ENCODE data around the gene IFIT2. TPM values are rescaled to one million over a fixed set of nuclear protein-coding genes. Genes with fewer than 3 reads are reported as not detected.
"Not testable (repeated sequence)": the region's sequence is repeated elsewhere in the genome, so short reads cannot be mapped to it uniquely, and the experiment has no call there.

The IFIT2 gene, protein sequence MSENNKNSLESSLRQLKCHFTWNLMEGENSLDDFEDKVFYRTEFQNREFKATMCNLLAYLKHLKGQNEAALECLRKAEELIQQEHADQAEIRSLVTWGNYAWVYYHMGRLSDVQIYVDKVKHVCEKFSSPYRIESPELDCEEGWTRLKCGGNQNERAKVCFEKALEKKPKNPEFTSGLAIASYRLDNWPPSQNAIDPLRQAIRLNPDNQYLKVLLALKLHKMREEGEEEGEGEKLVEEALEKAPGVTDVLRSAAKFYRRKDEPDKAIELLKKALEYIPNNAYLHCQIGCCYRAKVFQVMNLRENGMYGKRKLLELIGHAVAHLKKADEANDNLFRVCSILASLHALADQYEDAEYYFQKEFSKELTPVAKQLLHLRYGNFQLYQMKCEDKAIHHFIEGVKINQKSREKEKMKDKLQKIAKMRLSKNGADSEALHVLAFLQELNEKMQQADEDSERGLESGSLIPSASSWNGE
- total RNA-seq: 1 to 10 TPM; 1.2 to 1.3 TPM

DNA sequence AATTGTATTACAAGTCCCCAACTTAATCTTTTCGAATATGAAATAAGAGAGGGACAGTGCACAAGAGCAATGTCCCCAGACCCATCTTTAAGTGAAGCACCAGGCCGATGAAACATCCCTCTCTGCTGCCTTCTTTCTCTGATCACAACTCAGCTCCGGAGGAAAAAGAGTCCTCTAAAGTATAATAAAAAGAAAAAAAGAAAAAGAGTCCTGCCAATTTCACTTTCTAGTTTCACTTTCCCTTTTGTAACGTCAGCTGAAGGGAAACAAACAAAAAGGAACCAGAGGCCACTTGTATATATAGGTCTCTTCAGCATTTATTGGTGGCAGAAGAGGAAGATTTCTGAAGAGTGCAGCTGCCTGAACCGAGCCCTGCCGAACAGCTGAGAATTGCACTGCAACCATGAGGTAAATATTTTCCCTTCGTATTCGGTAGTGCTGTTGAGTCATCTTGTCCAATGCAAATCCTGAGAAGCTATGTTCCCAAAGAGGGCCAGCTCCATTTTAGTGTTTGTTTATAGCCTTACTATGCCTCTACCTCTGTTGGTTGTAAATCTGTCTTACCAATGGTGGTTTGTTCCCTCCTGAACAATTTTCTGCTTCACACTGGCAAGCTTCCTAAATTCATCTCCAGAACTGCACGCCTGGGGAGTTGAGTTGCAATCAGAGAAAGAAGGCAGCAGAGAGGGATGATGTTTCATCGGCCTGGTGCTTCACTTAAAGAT is at the start of gene IFIT2:
IFIT2 (plus strand) TSS at position 326 of the 725 bp plus-strand sequence; CDS start at position 404, 78 bp downstream.
- ChIA-PET CTCF (no interaction called here), POLR2A (no interaction called here)

DNA sequence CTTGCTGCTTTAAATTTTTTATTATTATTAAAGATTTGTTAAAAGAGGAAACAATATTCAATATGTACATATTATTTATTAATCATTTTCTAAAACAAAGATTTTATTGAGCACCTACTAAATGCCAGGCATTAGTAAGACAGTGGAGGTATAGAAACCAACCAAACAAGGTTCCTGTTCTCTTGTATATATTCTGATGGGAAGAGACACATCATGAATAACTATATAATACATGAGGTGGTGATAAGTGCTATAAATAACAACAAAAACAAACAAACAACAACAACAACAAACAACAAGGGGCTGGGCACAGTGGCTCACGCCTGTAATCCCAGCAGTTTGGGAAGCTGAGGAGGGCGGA is 49.6 kb upstream of the IFIT2 start:
- POLR2A ChIA-PET: interaction anchor here (1.0 kb wide), 1 partner anchor 162 kb away, joined by 4 read pairs; the partner anchor contains the start of gene IFIT5

DNA sequence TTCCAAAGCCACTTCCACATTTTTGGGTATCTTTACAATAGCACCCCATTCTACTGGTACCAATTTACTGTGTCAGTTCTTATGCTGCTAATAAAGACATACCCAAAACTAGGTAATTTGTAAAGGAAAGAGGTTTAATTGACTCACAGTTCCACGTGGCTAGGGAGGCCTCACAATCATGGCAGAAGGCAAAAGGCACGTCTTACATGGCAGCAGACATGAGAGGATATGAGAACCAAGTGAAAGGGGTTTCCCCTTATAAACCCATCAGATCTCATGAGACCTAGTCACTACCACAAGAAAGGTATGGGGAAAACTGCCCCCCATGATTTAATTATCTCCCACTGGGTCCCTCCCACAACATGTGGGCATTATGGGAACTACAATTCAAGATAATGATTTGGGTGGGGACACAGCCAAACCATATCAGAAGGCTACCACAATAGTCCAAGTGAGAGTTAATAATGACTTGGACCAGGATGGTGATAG is 46.7 kb upstream of the IFIT2 start:
- CTCF ChIA-PET, POLR2A ChIA-PET: not testable (repeated sequence)

More for the DNA sequence above, 49.6 kb upstream of the IFIT2 start:
- CTCF ChIA-PET: no interaction called here

DNA sequence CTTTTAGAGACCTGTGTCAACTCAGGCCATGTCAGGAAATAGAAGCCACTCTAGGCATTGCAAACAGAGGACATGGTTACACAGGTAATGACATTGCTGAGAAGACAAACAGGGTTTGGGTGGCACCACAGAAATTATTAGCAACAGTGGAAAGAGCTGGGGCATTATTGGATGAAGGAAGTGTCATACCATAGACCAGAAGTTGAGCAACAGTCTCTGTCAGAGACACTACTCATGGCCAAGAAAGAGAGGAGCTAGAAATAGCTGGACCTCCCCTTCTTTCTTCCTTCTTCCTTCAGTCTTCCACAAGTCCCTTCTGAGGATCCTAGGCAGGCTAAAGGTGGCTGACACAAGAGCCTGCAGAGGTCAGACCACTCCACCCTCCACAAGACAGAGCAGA is 46.1 kb upstream of the IFIT2 start:
- POLR2A ChIA-PET: no interaction called here
- CTCF ChIA-PET: no interaction called here

DNA sequence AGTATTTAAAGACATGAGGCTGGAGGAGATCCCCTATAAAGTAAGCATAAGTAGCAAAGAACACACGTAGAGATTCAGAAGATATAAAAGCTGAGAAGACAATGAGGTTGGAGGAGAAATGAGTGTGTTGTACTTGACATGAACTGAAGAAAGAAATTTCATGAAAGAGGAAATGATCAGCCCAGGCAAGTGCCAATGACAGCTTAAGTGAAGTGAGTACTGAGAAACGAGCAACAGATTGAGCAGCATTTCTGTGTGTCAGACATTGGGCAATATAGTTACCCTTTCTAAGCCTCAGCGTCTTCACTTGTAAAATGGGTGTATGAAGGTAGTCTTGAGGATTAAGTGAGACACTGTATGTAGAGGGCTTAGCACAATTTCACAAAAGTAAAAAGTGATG is 45.5 kb upstream of the IFIT2 start:
- ChIA-PET CTCF (no interaction called here), POLR2A (no interaction called here)

DNA sequence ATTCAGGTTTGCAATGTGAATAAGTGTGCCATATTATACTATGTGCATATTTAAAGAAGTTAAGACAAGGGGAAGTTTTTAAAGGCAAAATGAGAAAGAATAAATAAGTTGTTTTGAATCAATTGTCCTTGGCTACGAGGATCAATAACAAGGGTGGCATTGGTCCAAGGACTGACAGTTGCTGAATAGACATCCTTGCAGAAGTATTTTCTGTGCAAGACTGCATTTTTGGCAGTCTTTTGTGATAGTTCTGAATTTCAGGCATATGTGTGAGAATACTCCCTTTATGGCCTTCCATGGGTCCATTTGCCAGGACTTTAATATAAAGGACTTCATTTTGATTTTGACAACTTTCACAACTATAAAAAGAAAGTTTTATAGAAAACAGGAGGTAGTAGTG is 44.9 kb upstream of the IFIT2 start:
- POLR2A ChIA-PET: no interaction called here
- CTCF ChIA-PET: no interaction called here

DNA sequence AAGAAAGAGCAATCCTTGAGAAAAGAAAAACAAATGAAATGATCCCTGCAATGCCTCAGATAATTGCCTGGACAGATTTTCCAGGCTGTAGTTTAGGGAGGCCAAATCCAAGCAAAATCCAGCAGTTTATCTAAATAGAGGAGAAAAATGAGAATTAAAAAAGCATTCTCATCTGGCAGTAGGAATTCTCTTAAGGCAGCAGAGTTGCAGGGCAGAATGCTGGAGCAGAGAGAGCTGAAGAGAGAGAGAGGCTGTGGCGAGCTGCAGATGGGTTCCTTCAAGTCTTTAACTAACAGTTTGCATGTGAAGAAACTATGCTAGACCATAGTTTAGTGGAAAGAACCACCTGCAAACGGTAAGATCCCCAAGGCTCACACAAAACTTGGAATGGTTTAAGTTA is 44.3 kb upstream of the IFIT2 start:
- POLR2A ChIA-PET: no interaction called here
- CTCF ChIA-PET: no interaction called here

DNA sequence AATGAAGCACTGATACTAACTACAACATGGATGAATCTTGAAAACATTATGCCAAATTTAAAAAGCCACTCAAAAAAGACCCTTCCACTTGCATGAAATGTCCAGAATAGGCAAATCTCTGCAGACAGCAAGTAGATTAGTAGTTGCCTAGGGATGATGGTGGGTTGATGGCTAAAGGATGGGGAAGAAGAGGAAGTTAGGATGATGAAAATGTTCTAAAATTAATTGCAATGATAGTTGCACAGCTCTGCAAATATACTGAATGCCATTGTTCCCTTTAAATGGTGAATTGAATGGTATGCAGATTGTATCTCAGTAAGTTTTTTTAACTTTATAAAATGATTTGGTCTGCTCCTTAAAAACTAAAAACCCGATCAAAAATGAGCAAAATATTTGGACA is 43.0 kb upstream of the IFIT2 start:
- CTCF ChIA-PET: no interaction called here

DNA sequence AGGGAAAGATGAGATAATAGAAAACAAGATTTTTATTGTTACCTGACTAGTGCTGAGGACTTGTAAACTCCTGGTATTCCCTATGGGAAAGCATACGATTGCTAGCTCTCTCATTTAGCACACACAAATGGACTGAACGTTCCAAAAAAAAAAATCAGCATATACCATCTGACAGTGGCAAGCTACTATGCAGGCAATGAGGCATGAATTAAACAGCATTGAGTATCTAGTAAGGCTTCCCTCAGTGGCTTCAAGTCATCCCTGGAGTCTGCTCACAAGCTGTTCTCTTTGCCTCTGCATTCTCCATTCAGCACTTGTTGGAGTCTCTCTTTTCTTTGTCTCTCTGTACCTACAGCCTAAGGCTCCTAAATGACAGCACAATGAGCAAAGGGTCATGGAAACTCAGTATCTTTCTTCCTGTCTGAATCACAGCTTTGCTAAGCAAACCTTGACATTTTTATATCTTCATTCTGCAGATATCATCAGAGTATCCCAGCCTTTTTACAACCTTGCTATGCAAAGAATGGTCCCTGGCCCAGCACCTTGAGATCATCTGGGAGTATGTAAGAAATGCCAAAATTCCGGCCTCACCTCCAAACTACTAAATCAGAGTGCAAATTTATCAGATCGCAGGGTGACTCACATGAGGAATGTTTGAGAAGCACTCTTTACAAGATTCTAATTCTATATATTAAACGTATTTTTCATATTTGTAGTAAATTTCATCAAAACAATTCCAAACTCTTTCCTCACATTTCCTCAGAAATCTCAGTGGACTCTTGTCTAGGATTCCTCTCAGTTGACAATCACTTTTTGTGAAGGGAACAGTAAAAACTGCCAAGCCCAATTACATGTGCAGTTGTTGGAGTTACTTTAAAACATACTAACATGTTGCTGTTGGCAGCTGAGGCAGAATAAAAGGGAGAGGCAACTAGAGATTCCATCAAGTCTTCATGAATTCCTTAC is 39.5 kb upstream of the IFIT2 start:
- ChIA-PET CTCF (no interaction called here), POLR2A (no interaction called here)

More for the DNA sequence above, 43.0 kb upstream of the IFIT2 start:
- POLR2A ChIA-PET: no interaction called here

DNA sequence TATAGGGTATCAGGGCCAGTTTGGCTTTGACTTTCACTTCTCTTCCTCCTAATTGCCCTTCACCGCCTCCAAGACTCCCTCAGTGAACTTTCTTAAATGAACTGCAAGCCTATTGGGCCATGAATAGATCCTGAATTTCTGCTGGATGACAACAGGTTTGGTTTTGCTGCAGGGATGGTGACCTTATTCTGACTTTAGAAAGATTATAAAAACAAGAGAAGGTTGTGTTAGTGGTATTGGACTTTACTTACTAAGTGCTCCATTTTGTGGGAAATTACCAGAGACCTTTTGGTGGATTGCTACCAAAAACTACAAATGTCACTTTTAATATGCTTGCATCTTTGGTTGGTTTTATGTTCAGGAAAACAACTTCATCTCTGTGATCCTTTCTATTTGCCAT is 38.8 kb upstream of the IFIT2 start:
- POLR2A ChIA-PET: no interaction called here
- CTCF ChIA-PET: interaction anchor here (1.2 kb wide), 1 partner anchor 105 kb away, joined by 3 read pairs; no protein-coding TSS in a partner anchor

DNA sequence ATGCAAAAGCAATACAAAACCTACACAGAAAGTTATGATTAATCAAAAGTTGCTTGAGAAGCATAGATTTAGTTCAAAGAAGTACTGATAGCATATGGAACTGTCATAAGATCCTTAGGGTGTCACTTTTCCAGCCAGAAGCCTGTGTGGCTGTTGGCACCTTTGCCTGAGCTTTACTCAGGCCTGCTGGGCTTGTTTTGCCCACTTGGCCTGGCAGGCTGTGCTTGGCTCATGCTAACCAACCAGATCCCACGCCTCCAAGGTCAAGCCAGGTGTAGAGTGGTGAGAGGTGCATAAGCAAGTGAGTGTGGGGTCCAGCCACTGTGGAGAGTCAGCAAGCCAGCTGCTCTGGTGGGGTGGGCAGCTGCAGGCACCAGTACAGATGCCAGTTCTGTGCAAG is 38.3 kb upstream of the IFIT2 start:
- ChIA-PET POLR2A (interaction anchor here (0.6 kb wide), 1 partner anchor 179 kb away, joined by 3 read pairs; no protein-coding TSS in a partner anchor), CTCF (interaction anchor here (1.2 kb wide), 1 partner anchor 104 kb away, joined by 3 read pairs; no protein-coding TSS in a partner anchor)

DNA sequence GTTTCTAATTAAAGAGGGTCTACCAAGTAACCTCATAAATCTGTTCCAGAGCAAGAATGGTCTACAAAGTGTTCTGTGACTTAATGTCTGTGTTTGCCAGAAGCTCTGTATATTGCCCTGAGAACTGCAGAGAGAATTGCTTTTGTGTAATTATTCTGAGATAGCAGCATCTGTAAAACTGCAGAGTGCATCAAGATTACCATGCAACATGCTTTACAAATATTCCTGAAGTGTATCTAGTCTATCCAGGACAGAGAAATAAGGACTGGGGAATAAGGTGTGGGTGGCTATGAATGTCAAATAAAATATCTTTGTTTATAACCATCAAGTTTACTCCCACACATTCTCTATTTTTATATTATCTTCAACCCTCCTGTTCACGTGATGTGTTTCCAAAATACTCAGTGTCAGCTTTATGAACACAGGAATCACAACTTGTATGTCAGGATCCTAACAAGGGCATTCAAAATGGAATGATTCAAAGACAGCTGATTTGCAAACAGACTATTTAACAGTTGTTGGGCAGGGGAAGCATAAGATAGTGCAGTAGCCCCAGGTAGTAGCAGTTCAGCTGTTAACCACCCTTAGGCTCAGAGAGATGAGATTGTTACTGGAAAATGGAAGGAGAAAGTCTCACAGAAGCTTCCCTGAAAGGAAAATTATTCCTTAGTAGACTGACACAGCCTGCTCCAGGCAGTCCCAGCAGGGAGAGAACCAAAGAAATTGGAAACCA is 35.0 kb upstream of the IFIT2 start:
- POLR2A ChIA-PET: no interaction called here
- CTCF ChIA-PET: no interaction called here

DNA sequence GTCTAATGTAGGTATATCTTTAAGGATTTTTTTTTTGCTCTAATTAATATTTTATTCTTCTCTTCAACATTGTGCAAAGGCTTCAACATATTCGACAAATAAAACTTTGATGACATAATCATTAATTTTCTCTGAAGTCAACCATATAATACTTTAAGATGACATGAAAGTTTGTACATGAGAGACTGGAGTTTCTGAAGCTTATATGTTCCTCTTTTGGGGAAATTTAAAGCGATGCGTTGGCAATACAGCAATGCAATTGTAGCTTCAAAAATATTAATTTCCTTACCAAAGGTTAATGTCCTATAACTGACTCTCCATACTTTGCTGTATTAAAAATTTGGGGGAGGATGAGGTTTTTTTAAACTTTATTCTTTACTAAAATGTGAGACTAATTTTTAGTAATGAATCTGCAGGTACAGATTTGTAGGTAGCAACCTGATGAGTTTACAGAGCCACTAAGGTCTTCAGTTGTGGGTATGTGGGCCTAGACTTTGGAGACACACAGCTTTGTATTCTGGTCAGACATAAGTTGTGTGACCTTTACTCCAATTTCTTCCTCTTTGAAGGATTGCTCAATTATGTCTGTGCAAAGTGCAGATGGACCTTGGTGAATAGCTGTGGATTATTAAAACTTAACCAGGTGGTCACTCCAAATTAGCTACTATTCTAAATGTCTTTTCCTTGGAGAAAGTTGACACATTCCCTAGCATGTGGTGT is 32.3 kb upstream of the IFIT2 start:
- POLR2A ChIA-PET: no interaction called here
- CTCF ChIA-PET: no interaction called here

DNA sequence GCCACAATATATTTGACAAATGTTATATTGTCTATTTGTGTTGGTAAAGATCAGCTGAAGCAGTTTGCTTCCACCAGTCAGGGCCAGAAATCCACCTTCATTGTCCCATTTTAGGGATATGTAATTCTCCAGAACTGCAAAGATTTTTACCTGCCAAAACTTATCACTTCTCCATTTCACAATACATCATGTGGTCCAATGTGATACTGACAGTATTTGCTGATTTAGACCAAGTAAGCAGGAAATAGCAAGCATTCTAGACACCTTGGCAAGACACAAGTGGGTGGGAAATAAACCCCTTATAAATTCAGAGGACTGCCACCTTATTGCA is 31.7 kb upstream of the IFIT2 start:
- ChIA-PET CTCF (no interaction called here), POLR2A (no interaction called here)

DNA sequence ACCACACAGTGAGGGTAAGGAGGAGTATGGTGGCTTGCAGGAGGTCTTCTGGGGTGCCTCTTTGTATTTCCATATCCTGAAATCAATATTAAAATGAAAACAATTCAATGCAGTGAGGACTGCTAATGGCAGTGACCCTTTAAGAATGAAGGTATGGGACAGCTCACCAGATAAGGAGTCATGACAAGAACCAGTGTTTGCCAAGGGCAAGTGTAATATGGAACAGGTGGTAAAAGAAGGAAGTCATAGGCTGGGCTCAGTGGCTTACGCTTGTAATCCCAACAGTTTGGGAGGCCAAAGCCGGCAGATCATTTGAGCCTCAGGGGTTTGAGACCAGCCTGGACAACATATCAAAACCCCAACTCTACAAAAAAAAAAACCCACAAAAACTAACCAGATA is 30.3 kb upstream of the IFIT2 start:
- ChIA-PET CTCF (no interaction called here), POLR2A (no interaction called here)

DNA sequence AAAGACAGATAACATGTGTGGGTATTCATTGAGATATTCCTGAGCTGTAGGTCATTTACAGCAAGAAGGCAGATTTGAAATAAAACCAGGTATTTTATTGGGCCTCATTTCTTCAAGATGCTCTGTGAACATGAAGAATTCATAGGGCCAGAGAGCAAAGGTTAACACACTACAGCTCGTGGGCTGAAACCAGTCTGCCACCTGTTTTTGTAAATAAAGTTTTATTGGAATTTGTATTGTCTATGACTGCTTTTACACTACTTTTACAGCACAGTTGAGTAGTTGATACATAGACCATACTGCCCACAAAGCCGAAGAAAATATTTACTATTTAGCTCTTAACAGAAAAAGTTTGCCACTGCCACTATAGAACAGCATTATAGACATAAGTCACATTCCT is 28.2 kb upstream of the IFIT2 start:
- ChIA-PET POLR2A (interaction anchor here (0.5 kb wide), 1 partner anchor 119 kb away, joined by 4 read pairs; the partner anchor contains the start of gene IFIT1), CTCF (no interaction called here)

DNA sequence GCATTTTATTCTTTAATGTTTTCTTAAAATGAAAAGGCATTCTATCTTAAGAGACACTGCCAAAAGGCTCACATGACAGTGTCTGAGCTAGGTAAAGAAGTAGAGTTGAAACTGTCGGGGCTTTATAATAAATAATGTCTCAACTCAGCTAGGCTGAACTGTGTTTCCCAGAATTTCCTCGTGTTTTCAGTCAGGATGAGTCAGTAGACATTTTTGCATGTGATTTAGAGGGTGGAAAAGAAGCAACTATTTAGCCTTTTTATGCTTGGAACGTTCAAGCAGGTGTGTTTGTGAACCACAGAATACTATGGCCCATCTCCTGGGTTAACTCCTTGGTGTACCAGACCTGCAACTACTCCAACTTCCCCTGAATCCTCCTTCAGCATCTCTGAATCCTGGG is 26.9 kb upstream of the IFIT2 start:
- CTCF ChIA-PET: no interaction called here

DNA sequence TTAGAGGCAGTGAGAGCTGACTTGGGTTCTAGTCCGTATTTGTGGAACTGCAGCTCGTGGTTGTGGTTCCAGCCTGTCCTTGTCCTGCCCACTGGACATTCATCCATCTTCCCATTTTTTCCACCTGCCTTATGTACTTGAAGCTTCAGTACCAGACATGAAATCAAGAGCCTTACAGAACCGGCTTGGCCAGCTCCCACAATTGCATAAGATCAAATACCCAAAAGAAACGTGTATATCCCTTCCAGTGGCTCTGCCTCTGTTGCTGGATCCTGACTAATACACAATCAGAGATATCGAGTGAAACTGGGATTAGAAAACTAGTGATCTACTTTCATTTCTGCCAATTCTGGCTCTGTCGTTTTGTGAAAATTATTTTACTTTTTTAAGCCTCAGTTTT is 26.5 kb upstream of the IFIT2 start:
- ChIA-PET CTCF (no interaction called here), POLR2A (no interaction called here)

More for the DNA sequence above, 26.9 kb upstream of the IFIT2 start:
- POLR2A ChIA-PET: no interaction called here

DNA sequence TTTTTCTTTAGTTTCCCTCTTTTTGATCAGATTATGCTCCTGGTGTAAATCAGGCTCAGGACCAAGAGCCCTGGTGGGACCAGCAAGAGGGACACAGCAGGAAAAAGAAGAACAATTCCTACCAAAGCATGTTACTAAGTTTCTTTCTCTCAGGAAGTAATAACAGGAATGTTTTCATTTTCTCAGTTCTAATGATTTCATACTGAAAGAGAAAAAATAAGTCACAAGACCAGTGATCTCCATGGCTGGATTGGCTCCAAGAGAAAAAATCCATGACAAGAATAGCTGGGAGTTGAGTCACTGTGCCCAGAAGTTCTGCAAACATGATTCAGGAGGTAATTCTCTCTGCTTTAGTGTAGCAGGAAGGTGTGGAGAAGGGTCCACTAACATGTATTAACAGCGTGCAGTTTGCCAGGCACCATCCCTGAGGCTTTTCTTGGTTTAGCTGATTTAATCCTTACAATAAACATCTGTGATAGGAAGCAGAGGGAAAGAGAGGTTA is 23.8 kb upstream of the IFIT2 start:
- POLR2A ChIA-PET: no interaction called here
- CTCF ChIA-PET: no interaction called here

Measured in activated CD8-positive, alpha-beta memory T cell treated with anti-CD3 and anti-CD28 coated beads for 36 hours (primary cell).